Ovary (tissue), 9 donors: Measurements from ENCODE around the gene C15orf62. TPM values are rescaled to one million over a fixed set of nuclear protein-coding genes. Genes with fewer than 3 reads are reported as not detected.

Experiments
- DNase-seq, 5 donors: peaks; one replicate each; pipeline ENCODE4 v3.0.0-alpha.2; 2019 to 2020
- H3K27ac ChIP-seq, 2 donors: fragments of 200-600 bp; one replicate each; pipeline versions ENCODE4 v1.5.1 to v1.8.0; 2019 to 2022
- H3K27me3 ChIP-seq: fragments of 200-600 bp; one replicate; pipeline ENCODE4 v1.8.0; 2022
- H3K36me3 ChIP-seq: fragments of 200-600 bp; sonication (generic); one replicate; pipeline ENCODE4 v1.5.1; 2019
- H3K4me1 ChIP-seq: one replicate; pipeline ENCODE4 v1.8.1; 2013; ENCODE audit warnings: mild to moderate bottlenecking, moderate library complexity; ENCODE audit not compliant: insufficient read depth
- H3K4me3 ChIP-seq: fragments of 200-600 bp; sonication (generic); one replicate; pipeline ENCODE4 v1.5.1; 2017
- H3K9me3 ChIP-seq, 2 donors: fragments of 200-600 bp in 1 of 2; sonication (generic) in 1 of 2; one replicate each; pipeline versions ENCODE4 v1.5.1 to v1.8.1; 2013 to 2019; ENCODE audit warnings: mild to moderate bottlenecking in 1 of 2, moderate library complexity in 1 of 2
- CTCF ChIP-seq, 3 donors: fragments of 450-650 bp in 2 of 3; fragments of 200-600 bp in 1 of 3; IDR thresholded peaks; one replicate each; pipeline versions ENCODE4 v1.5.1 to v1.8.0; 2016 to 2022; ENCODE audit warnings: antibody characterized with exemption in 3 of 3, mild to moderate bottlenecking in 1 of 3
- EP300 ChIP-seq: sonication (generic); formaldehyde crosslinking; IDR thresholded peaks from one replicate; pipeline ENCODE4 v1.6.1; 2017; ENCODE audit warnings: antibody characterized with exemption
- POLR2A ChIP-seq: fragments of 450-650 bp; IDR thresholded peaks from one replicate; pipeline ENCODE4 v1.6.1; 2017; ENCODE audit warnings: antibody characterized with exemption, mild to moderate bottlenecking, moderate library complexity
- WGBS, 3 donors: extraction: QIAGEN DNeasy Blood & Tissue Kit in 1 of 3; methylation state at CpG; one replicate each; pipeline versions ENCODE4 v1.1.5 to v1.1.7; 2013 to 2017; 5-methylcytosine and 5-hydroxymethylcytosine counted together
- intact Hi-C, 4 donors: fragments of 100-400 bp; cut with DNase I; formaldehyde crosslinking; loops; one replicate each; pipeline versions ENCODE4 v1.11.0 to v1.15.1; 2022 to 2023
- polyA plus RNA-seq, 2 donors: library from polyadenylated mRNA; stranded (reverse); fragments of 200-250 nt in 1 of 2; fragments of 350-450 nt in 1 of 2; fragmentation: Illumina TruSeq in 1 of 2; extraction: RNeasy Lipid Tissue Mini Kit (QIAGEN cat#74804) in 1 of 2; gene quantifications; one replicate each; pipeline ENCODE4 v1.2.3, GENCODE V29; 2013 to 2014
- small RNA-seq: library from RNA; depleted of rRNA; stranded (forward); fragments of <200 nt; gene quantifications from one replicate; pipeline ENCODE3, GENCODE V24; 2016
- total RNA-seq, 7 donors: library from RNA; depleted of rRNA in 2 of 7; stranded (reverse); fragments of >200 nt in 2 of 7; fragmentation: NEBNext Ultra II Directional in 3 of 7; extraction: Animal tissue kit (Norgen Biotek cat#: 25700) in 3 of 7; gene quantifications; one replicate each; pipeline versions ENCODE4 v1.1.0 to v1.2.4, GENCODE V29; 2016 to 2023
- donor health status: DM: no; HTN: no; CAD: no; lungs with moderate emphysema.
- donor health status: DM: no; HTN: no; CAD: no.
- donor health status: Bipolar disorder and iron deficiency.
- donor health status: DM: yes; HTN: yes; CAD: no.
- donor health status: DM: no; HTN: no; CAD: no.
- donor health status: DM: yes; HTN: yes; CAD: no.

The C15orf62 gene
- total and polyA plus RNA-seq, 9 donors, result 0.33 to 1.2 (median 0.67) TPM

- 73 to 82% (median 79%) methylated on average over 4 of the region's 4 CpGs for WGBS, 3 donors
- Histone ChIP-seq H3K4me1 (no peaks in the 10 kb centered on the region), H3K4me3 (no peak overlapping the region), H3K27me3 (no peaks in the 10 kb centered on the region), H3K9me3 (no peaks in the 10 kb centered on the region), H3K27ac (no peak overlapping the region), H3K36me3 (no peaks in the 10 kb centered on the region)
- DNase-seq, result peak in 3 of 5 donors; percentile 26 to 46 (median 28)
- TF ChIP-seq POLR2A (no peak), CTCF (IDR thresholded peaks at IDR 0.05) (no peak), EP300 (no peak)
- intact Hi-C loops, result no loop called here
Observed at GRCh38 chr15:40815042-40815698, 45.4 kb downstream of the C15orf62 start.

GRCh38 chr15:40819048-40819447, 49.3 kb downstream of the C15orf62 start:
- Histone ChIP-seq H3K27ac (no peak overlapping the region), H3K4me3 (no peak overlapping the region), H3K4me1 (no peaks in the 10 kb centered on the region), H3K9me3 (no peaks in the 10 kb centered on the region), H3K36me3 (no peaks in the 10 kb centered on the region), H3K27me3 (no peaks in the 10 kb centered on the region)
- intact Hi-C loops, result no loop called here
- no peak for DNase-seq
- 61 to 79% (median 69%) methylated on average over 7 of the region's 7 CpGs for WGBS, 3 donors
- no peak for TF ChIP-seq EP300

- WGBS, 3 donors, result 79 to 92% (median 90%) methylated on average over 2 of the region's 2 CpGs
Observed at GRCh38 chr15:40821195-40821594, 51.4 kb downstream of the C15orf62 start.

More at GRCh38 chr15:40821195-40821594, 51.4 kb downstream of the C15orf62 start:
- intact Hi-C loops, result no loop called here
- no peak for TF ChIP-seq CTCF (IDR thresholded peaks at IDR 0.05)
- TF ChIP-seq POLR2A, result no peak
- no peak for TF ChIP-seq EP300
- no peaks in the 10 kb centered on the region for H3K27me3 ChIP-seq
- no peaks in the 10 kb centered on the region for H3K9me3 ChIP-seq
- DNase-seq, result no peak
- H3K36me3 ChIP-seq, result no peaks in the 10 kb centered on the region
- H3K4me3 ChIP-seq, result no peak overlapping the region
- H3K27ac ChIP-seq, result no peak overlapping the region
- no peaks in the 10 kb centered on the region for H3K4me1 ChIP-seq

Small RNAs within 50 kb of the gene (small RNA-seq; reads per million reads assigned to genes)
- gene SUMO2P15, result not detected

Other genes starting within 250 kb of the C15orf62 start
- 10 to 100 TPM; 21.0 to 57.6 (median 31.0) TPM for gene CCDC32, start 204.9 kb upstream of the C15orf62 start, total RNA-seq
- 10 to 100 TPM; 26.9 to 32.0 TPM for gene CCDC32, start 204.9 kb upstream of the C15orf62 start, polyA plus RNA-seq
- gene RPUSD2, start 200.7 kb upstream of the C15orf62 start, total RNA-seq, result 10 to 100 TPM in 4 of 7 donors, 1 to 10 TPM in 3; 2.9 to 13.0 (median 11.1) TPM
- 1 to 10 TPM; 5.4 to 9.7 TPM for gene RPUSD2, start 200.7 kb upstream of the C15orf62 start, polyA plus RNA-seq
- 1 to 10 TPM in 2 of 7 donors, under 1 TPM in 5; 0.13 to 1.4 (median 0.48) TPM for gene KNL1, start 175.7 kb upstream of the C15orf62 start, total RNA-seq
- under 1 TPM; 0.15 to 0.77 TPM for gene KNL1, start 175.7 kb upstream of the C15orf62 start, polyA plus RNA-seq
- 1 to 10 TPM in 1 of 7 donors, under 1 TPM in 3, not detected in 3; 0.41 to 2.5 (median 0.52) TPM for gene RAD51, start 74.8 kb upstream of the C15orf62 start, total RNA-seq
- gene RAD51, start 74.8 kb upstream of the C15orf62 start, polyA plus RNA-seq, result 1 to 10 TPM in 1 of 2 donors, under 1 TPM in 1; 0.85 to 1.8 TPM
- gene RMDN3, start 14.7 kb upstream of the C15orf62 start, total RNA-seq, result 10 to 100 TPM; 19.2 to 35.6 (median 25.4) TPM
- gene RMDN3, start 14.7 kb upstream of the C15orf62 start, polyA plus RNA-seq, result 10 to 100 TPM; 21.6 to 23.5 TPM
- 10 to 100 TPM; 16.1 to 40.1 (median 20.8) TPM for gene GCHFR, start 5.9 kb upstream of the C15orf62 start, total RNA-seq
- gene GCHFR, start 5.9 kb upstream of the C15orf62 start, polyA plus RNA-seq, result 10 to 100 TPM in 1 of 2 donors, 1 to 10 TPM in 1; 2.8 to 26.1 TPM
- 10 to 100 TPM; 15.9 to 31.0 (median 17.4) TPM for gene ZFYVE19, start 37.1 kb downstream of the C15orf62 start, total RNA-seq
- gene ZFYVE19, start 37.1 kb downstream of the C15orf62 start, polyA plus RNA-seq, result 10 to 100 TPM; 14.7 to 19.1 TPM
- gene DNAJC17, start 37.5 kb downstream of the C15orf62 start, total RNA-seq, result 10 to 100 TPM; 10.5 to 39.1 (median 31.7) TPM
- gene DNAJC17, start 37.5 kb downstream of the C15orf62 start, polyA plus RNA-seq, result 10 to 100 TPM; 26.9 to 57.9 TPM
- gene PPP1R14D, start 58.7 kb downstream of the C15orf62 start, total RNA-seq, result under 1 TPM in 1 of 7 donors, not detected in 6; 0.95 TPM
- gene PPP1R14D, start 58.7 kb downstream of the C15orf62 start, polyA plus RNA-seq, result not detected
- 100 to 1,000 TPM in 1 of 7 donors, 10 to 100 TPM in 2, 1 to 10 TPM in 3, under 1 TPM in 1; 0.76 to 131 (median 7.4) TPM for gene SPINT1, start 74.1 kb downstream of the C15orf62 start, total RNA-seq
- gene SPINT1, start 74.1 kb downstream of the C15orf62 start, polyA plus RNA-seq, result 1 to 10 TPM; 1.6 to 2.0 TPM
- gene RHOV, start 104.3 kb downstream of the C15orf62 start, total RNA-seq, result 1 to 10 TPM in 1 of 7 donors, under 1 TPM in 3, not detected in 3; 0.22 to 3.4 (median 0.33) TPM
- under 1 TPM; 0.07 to 0.13 TPM for gene RHOV, start 104.3 kb downstream of the C15orf62 start, polyA plus RNA-seq
- 10 to 100 TPM; 12.3 to 26.3 (median 21.8) TPM for gene VPS18, start 124.5 kb downstream of the C15orf62 start, total RNA-seq
- 1 to 10 TPM; 8.0 to 8.2 TPM for gene VPS18, start 124.5 kb downstream of the C15orf62 start, polyA plus RNA-seq
- gene DLL4, start 159.4 kb downstream of the C15orf62 start, total RNA-seq, result 10 to 100 TPM in 1 of 7 donors, 1 to 10 TPM in 6; 2.6 to 10.7 (median 7.9) TPM
- gene DLL4, start 159.4 kb downstream of the C15orf62 start, polyA plus RNA-seq, result 10 to 100 TPM in 1 of 2 donors, 1 to 10 TPM in 1; 4.1 to 15.7 TPM
- gene CHAC1, start 183.5 kb downstream of the C15orf62 start, total RNA-seq, result 100 to 1,000 TPM in 1 of 7 donors, 10 to 100 TPM in 2, 1 to 10 TPM in 2, under 1 TPM in 2; 0.50 to 146 (median 2.6) TPM
- 1 to 10 TPM in 1 of 2 donors, under 1 TPM in 1; 0.18 to 1.0 TPM for gene CHAC1, start 183.5 kb downstream of the C15orf62 start, polyA plus RNA-seq